SK-N-SH (cell line): ENCODE data around the gene CALHM5. TPM values are rescaled to one million over a fixed set of nuclear protein-coding genes. Genes with fewer than 3 reads are reported as not detected.

Experiments
- CTCF ChIA-PET: fragments of 300-600, 350-600 bp; formaldehyde crosslinking; extraction: SDS; loops from one replicate; lab custom pipeline; 2021; lab: Yijun Ruan, JAX
- POLR2A ChIA-PET: fragments of 350-600 bp; sonication (Branson Sonifier 250); formaldehyde crosslinking; extraction: SDS; loops from one replicate; lab custom pipeline; 2020; ENCODE audit warnings: antibody characterized with exemption, inconsistent platforms; lab: Yijun Ruan, JAX
- DNase-seq: peaks from one replicate; pipeline ENCODE4 v3.0.0; 2012
- H2AFZ ChIP-seq: fragments of 200-600 bp; sonication (generic); 2 replicates; pipeline ENCODE4 v1.8.1; 2016; ENCODE audit warnings: antibody characterized with exemption, mild to moderate bottlenecking, low read depth
- H3F3A ChIP-seq: fragments of 200-600 bp; sonication (generic); replicated peaks from 2 replicates; pipeline ENCODE3; 2016; ENCODE audit warnings: antibody characterized with exemption, mild to moderate bottlenecking; ENCODE audit not compliant: insufficient read depth
- H3K27ac ChIP-seq, 2 experiments: fragments of 200-500 bp in 1 of 2; fragments of 200-600 bp in 1 of 2; sonication (Bioruptor generic) in 1 of 2; sonication (generic), shearing (Covaris generic) in 1 of 2; 2 replicates each; pipeline versions ENCODE4 v1.5.1 to v1.6.1; 2014 to 2016; ENCODE audit warnings: low read depth in 2 of 2, inconsistent platforms in 1 of 2, low read length in 1 of 2, mild to moderate bottlenecking in 1 of 2, mixed read lengths in 1 of 2
- H3K27me3 ChIP-seq: fragments of 200-600 bp; sonication (generic), shearing (Covaris generic); 2 replicates; pipeline ENCODE4 v1.6.1; 2016; ENCODE audit warnings: mixed run types; ENCODE audit not compliant: insufficient read depth
- H3K36me3 ChIP-seq, 2 experiments: fragments of 200-500 bp in 1 of 2; fragments of 200-600 bp in 1 of 2; sonication (Bioruptor generic) in 1 of 2; sonication (generic) in 1 of 2; replicated peaks in 1 of 2; 2 replicates each; pipeline versions ENCODE3 to v1.5.1; 2014 to 2016; ENCODE audit warnings: low read length in 1 of 2, mild to moderate bottlenecking in 1 of 2; ENCODE audit not compliant: insufficient read depth in 2 of 2, control insufficient read depth in 1 of 2
- H3K4me1 ChIP-seq, 2 experiments: fragments of 200-500 bp in 1 of 2; fragments of 200-600 bp in 1 of 2; sonication (Bioruptor generic) in 1 of 2; sonication (generic), shearing (Covaris generic) in 1 of 2; 2 replicates each; pipeline versions ENCODE4 v1.5.1 to v1.6.1; 2014 to 2016; ENCODE audit warnings: low read depth in 1 of 2, low read length in 1 of 2, mixed run types in 1 of 2; ENCODE audit not compliant: insufficient read depth in 2 of 2, control insufficient read depth in 1 of 2
- H3K4me2 ChIP-seq: fragments of 200-600 bp; sonication (generic), shearing (Covaris generic); 2 replicates; pipeline ENCODE4 v1.6.1; 2017; ENCODE audit warnings: mixed run types
- H3K4me3 ChIP-seq, 2 experiments: fragments of 200-500 bp in 1 of 2; fragments of 200-600 bp in 1 of 2; sonication (Bioruptor generic) in 1 of 2; sonication (generic), shearing (Covaris generic) in 1 of 2; 2 replicates each; pipeline versions ENCODE4 v1.5.1 to v1.8.1; 2014 to 2016; ENCODE audit warnings: low read depth in 2 of 2, inconsistent platforms in 1 of 2, low read length in 1 of 2, mild to moderate bottlenecking in 1 of 2, mixed read lengths in 1 of 2, moderate library complexity in 1 of 2
- H3K79me2 ChIP-seq: fragments of 200-600 bp; sonication (generic); 2 replicates; pipeline ENCODE4 v1.8.1; 2017; ENCODE audit warnings: mild to moderate bottlenecking; ENCODE audit not compliant: insufficient read depth
- H3K9ac ChIP-seq: fragments of 200-600 bp; sonication (generic); 2 replicates; pipeline ENCODE4 v1.6.1; 2017; ENCODE audit warnings: mixed run types
- H3K9me2 ChIP-seq: fragments of 200-600 bp; sonication (generic); 2 replicates; pipeline ENCODE4 v1.6.1; 2017; ENCODE audit warnings: mixed run types
- H3K9me3 ChIP-seq: fragments of 200-600 bp; sonication (generic); 2 replicates; pipeline ENCODE4 v1.6.1; 2017; ENCODE audit warnings: mixed run types, mild to moderate bottlenecking, moderate library complexity
- H4K20me1 ChIP-seq: fragments of 200-600 bp; sonication (generic); 2 replicates; pipeline ENCODE4 v1.6.1; 2017; ENCODE audit warnings: mild to moderate bottlenecking, mixed run types; ENCODE audit not compliant: insufficient read depth
- CHD2 ChIP-seq: fragments of 150-350 bp; IDR thresholded peaks from 2 replicates; pipeline ENCODE4 v1.6.1; 2018; ENCODE audit warnings: low read length; ENCODE audit not compliant: partially characterized antibody
- EP300 ChIP-seq, 2 experiments: IDR thresholded peaks; 2 replicates each; pipeline versions ENCODE4 v1.4.0 to v1.6.1; 2012; ENCODE audit warnings: borderline replicate concordance in 1 of 2, low read depth in 1 of 2, low read length in 1 of 2
- FOXJ3 ChIP-seq: sonication (generic); formaldehyde crosslinking; IDR thresholded peaks from 2 replicates; pipeline ENCODE4 v1.5.1; 2020; ENCODE audit warnings: mild to moderate bottlenecking, missing genetic modification reagents
- FOXM1 ChIP-seq: IDR thresholded peaks from 2 replicates; pipeline ENCODE4 v1.4.0; 2012; ENCODE audit warnings: low read depth, mild to moderate bottlenecking
- GABPA ChIP-seq: IDR thresholded peaks from 2 replicates; pipeline ENCODE4 v1.4.0; 2012; ENCODE audit warnings: low read depth, mild to moderate bottlenecking
- GATA2 ChIP-seq: sonication (generic); formaldehyde crosslinking; IDR thresholded peaks from 2 replicates; pipeline ENCODE4 v1.5.0; 2020; ENCODE audit warnings: mild to moderate bottlenecking, missing genetic modification reagents
- JUND ChIP-seq: IDR thresholded peaks from 2 replicates; pipeline ENCODE4 v1.4.0; 2012
- MEF2A ChIP-seq: IDR thresholded peaks from 2 replicates; pipeline ENCODE4 v1.4.0; 2012; ENCODE audit warnings: low read depth, borderline replicate concordance
- NRF1 ChIP-seq: IDR thresholded peaks from 2 replicates; pipeline ENCODE4 v1.6.1; 2012; ENCODE audit warnings: low read depth, mild to moderate bottlenecking, low read length
- RFX5 ChIP-seq: IDR thresholded peaks from 2 replicates; pipeline ENCODE4 v1.6.1; 2012; ENCODE audit warnings: mild to moderate bottlenecking, improper control_type of control experiment, low read length
- RXRA ChIP-seq: IDR thresholded peaks from 2 replicates; pipeline ENCODE4 v1.4.0; 2012; ENCODE audit warnings: low read depth, mild to moderate bottlenecking, borderline replicate concordance
- SIN3A ChIP-seq: IDR thresholded peaks from 2 replicates; pipeline ENCODE4 v1.6.1; 2012; ENCODE audit warnings: low read depth, mild to moderate bottlenecking, low read length, moderate library complexity, borderline replicate concordance
- SMC3 ChIP-seq: IDR thresholded peaks from 2 replicates; pipeline ENCODE4 v1.6.1; 2012; ENCODE audit warnings: low read depth, low read length, improper control_type of control experiment
- TCF12 ChIP-seq: IDR thresholded peaks from 2 replicates; pipeline ENCODE4 v1.4.0; 2012
- TEAD4 ChIP-seq: IDR thresholded peaks from 2 replicates; pipeline ENCODE4 v1.4.0; 2012; ENCODE audit warnings: mild to moderate bottlenecking, borderline replicate concordance; ENCODE audit not compliant: insufficient read depth
- YY1 ChIP-seq: IDR thresholded peaks from 2 replicates; pipeline ENCODE4 v1.4.0; 2012; ENCODE audit warnings: low read depth, mild to moderate bottlenecking
- WGBS: methylation state at CpG from one replicate; pipeline ENCODE4 v1.1.6; 2017; ENCODE audit warnings: low lambda C conversion rate; 5-methylcytosine and 5-hydroxymethylcytosine counted together
- polyA plus RNA-seq, 3 experiments: library from polyadenylated mRNA; depleted of rRNA; stranded (reverse); fragments of >200 nt; gene quantifications; 2 replicates each; pipeline ENCODE4 v1.2.3, GENCODE V29; 2012
- TF ChIP-seq, protein P1 (sequence below): fragments of 150-350 bp; IDR thresholded peaks from 2 replicates; pipeline ENCODE4 v1.6.1; 2016; ENCODE audit warnings: mild to moderate bottlenecking, low read depth, low read length
- TF ChIP-seq, protein P2 (sequence below): IDR thresholded peaks from 2 replicates; pipeline ENCODE4 v1.4.0; 2012; ENCODE audit warnings: low read depth
- TF ChIP-seq, protein P3 (sequence below): IDR thresholded peaks from 2 replicates; pipeline ENCODE4 v1.4.0; 2012; ENCODE audit warnings: low read depth, borderline replicate concordance
- TF ChIP-seq, protein P4 (sequence below): fragments of 200-600 bp; sonication (generic); IDR thresholded peaks from 2 replicates; pipeline ENCODE4 v1.6.1; 2017; ENCODE audit warnings: antibody characterized with exemption, mild to moderate bottlenecking, moderate library complexity
- TF ChIP-seq, protein P5 (sequence below): fragments of 150-350 bp; IDR thresholded peaks from 2 replicates; pipeline ENCODE4 v1.6.1; 2017; ENCODE audit warnings: antibody characterized with exemption, low read length, low read depth, borderline replicate concordance

The CALHM5 gene
- polyA plus RNA-seq, 1 of the 3 experiments (the other 2 are of a cell fraction), result 0.38 TPM

DNA sequence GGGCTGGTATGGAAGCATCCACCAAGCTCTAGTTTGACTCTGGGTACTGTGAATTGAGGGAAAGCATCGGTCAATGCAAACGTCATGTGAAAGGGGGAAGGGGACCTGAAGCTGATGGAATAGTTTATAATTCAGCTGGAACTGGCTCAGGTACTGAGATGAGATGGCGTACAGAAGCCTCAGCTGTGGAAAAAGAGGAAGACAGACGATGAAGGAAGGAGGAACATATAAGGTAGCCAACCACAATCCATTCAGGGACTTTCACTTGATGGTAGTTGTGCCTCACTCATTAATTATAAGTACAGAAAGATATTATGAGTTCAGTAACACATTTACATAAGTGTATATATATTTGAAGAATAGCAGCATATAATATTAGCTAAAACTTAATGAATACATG lies 2.7 kb downstream of the CALHM5 start:
- ChIA-PET CTCF (interaction anchor here (0.7 to 2.2 kb wide), 7 partner anchors 21 to 297 kb away, joined by 3 to 7 read pairs (median 3); partner anchors contain the start of gene RWDD1), POLR2A (no interaction called here)
- H2AFZ ChIP-seq, result no peak overlapping the region
- H3F3A ChIP-seq, result peaks cover 4% of the 10 kb centered on the region
- H3K4me2 ChIP-seq, result no peak overlapping the region
- H3K9ac ChIP-seq, result no peak overlapping the region
- H3K9me2 ChIP-seq, result no peaks in the 10 kb centered on the region
- no peaks in the 10 kb centered on the region for H3K9me3 ChIP-seq
- no peaks in the 10 kb centered on the region for H4K20me1 ChIP-seq
- H3K4me3 ChIP-seq, result no peak overlapping the region
- no peak for DNase-seq
- H3K27ac ChIP-seq, result no peak overlapping the region
- H3K36me3 ChIP-seq, result no peaks in the 10 kb centered on the region
- TF ChIP-seq, protein P1, sequence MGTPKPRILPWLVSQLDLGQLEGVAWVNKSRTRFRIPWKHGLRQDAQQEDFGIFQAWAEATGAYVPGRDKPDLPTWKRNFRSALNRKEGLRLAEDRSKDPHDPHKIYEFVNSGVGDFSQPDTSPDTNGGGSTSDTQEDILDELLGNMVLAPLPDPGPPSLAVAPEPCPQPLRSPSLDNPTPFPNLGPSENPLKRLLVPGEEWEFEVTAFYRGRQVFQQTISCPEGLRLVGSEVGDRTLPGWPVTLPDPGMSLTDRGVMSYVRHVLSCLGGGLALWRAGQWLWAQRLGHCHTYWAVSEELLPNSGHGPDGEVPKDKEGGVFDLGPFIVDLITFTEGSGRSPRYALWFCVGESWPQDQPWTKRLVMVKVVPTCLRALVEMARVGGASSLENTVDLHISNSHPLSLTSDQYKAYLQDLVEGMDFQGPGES, result no peak
- TF ChIP-seq, protein P2, sequence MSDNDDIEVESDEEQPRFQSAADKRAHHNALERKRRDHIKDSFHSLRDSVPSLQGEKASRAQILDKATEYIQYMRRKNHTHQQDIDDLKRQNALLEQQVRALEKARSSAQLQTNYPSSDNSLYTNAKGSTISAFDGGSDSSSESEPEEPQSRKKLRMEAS, result no peak
- TF ChIP-seq MEF2A, result no peak
- no peak for TF ChIP-seq FOXJ3 (CRISPR knock-in tag)
- TF ChIP-seq SMC3, result no peak
- TF ChIP-seq NRF1, result no peak
- no peak for TF ChIP-seq GABPA
- TF ChIP-seq CHD2, result no peak
- no peak for TF ChIP-seq RXRA
- TF ChIP-seq FOXM1, result no peak
- H3K79me2 ChIP-seq, result peaks cover 6% of the 10 kb centered on the region; the same call in 1 of the 2 replicates
- no peaks in the 10 kb centered on the region for H3K27me3 ChIP-seq
- H3K4me1 ChIP-seq, result peaks cover 0 to 16% of the 10 kb centered on the region in 2 experiments; a peak in 3 of 4 replicates
- 86% methylated on average over 4 of the region's 4 CpGs for WGBS

DNA sequence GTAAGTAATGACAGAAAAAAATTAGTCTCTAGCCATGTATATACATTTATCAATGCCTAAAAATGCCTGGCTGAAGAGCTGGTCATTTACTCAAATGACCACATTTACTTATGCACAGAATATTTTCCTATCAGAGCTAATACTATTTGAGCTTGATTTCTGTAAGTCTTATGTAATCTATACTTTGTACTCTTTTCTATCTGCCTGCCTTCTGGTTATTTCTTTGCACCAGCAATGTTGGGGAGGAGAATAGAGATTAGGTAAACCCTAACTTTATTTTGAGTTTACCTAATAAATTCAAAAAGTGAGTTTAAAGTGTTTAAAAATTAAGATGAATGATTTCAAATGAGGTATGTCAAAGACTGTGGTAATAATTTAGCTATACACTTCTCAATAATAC lies 3.7 kb downstream of the CALHM5 start:
- CTCF ChIA-PET, result interaction anchor here (0.7 to 2.2 kb wide), 6 partner anchors 16 to 297 kb away, joined by 3 to 7 read pairs (median 4); no protein-coding TSS in a partner anchor
- H3K9ac ChIP-seq, result no peak overlapping the region
- POLR2A ChIA-PET, result no interaction called here
- TF ChIP-seq, protein P3, sequence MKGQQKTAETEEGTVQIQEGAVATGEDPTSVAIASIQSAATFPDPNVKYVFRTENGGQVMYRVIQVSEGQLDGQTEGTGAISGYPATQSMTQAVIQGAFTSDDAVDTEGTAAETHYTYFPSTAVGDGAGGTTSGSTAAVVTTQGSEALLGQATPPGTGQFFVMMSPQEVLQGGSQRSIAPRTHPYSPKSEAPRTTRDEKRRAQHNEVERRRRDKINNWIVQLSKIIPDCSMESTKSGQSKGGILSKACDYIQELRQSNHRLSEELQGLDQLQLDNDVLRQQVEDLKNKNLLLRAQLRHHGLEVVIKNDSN, result no peak
- no peak for TF ChIP-seq RFX5
- no peak for TF ChIP-seq RXRA
- no peak for TF ChIP-seq EP300 (IDR thresholded peaks at IDR 0.05; ENCODE audit: borderline replicate concordance in 1 of 2, low read depth in 1 of 2, low read length in 1 of 2)
- TF ChIP-seq SIN3A, result no peak
- no peak for TF ChIP-seq FOXJ3 (CRISPR knock-in tag)
- TF ChIP-seq, protein P2, result no peak
- TF ChIP-seq GATA2 (CRISPR knock-in tag), result no peak
- TF ChIP-seq, protein P1, result no peak
- TF ChIP-seq, protein P4, sequence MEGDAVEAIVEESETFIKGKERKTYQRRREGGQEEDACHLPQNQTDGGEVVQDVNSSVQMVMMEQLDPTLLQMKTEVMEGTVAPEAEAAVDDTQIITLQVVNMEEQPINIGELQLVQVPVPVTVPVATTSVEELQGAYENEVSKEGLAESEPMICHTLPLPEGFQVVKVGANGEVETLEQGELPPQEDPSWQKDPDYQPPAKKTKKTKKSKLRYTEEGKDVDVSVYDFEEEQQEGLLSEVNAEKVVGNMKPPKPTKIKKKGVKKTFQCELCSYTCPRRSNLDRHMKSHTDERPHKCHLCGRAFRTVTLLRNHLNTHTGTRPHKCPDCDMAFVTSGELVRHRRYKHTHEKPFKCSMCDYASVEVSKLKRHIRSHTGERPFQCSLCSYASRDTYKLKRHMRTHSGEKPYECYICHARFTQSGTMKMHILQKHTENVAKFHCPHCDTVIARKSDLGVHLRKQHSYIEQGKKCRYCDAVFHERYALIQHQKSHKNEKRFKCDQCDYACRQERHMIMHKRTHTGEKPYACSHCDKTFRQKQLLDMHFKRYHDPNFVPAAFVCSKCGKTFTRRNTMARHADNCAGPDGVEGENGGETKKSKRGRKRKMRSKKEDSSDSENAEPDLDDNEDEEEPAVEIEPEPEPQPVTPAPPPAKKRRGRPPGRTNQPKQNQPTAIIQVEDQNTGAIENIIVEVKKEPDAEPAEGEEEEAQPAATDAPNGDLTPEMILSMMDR, result no peak
- TF ChIP-seq TCF12, result no peak
- TF ChIP-seq, protein P5, sequence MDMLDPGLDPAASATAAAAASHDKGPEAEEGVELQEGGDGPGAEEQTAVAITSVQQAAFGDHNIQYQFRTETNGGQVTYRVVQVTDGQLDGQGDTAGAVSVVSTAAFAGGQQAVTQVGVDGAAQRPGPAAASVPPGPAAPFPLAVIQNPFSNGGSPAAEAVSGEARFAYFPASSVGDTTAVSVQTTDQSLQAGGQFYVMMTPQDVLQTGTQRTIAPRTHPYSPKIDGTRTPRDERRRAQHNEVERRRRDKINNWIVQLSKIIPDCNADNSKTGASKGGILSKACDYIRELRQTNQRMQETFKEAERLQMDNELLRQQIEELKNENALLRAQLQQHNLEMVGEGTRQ, result no peak
- TF ChIP-seq YY1, result no peak
- TF ChIP-seq JUND, result no peak
- no peak for TF ChIP-seq GABPA
- TF ChIP-seq TEAD4, result no peak

More for the DNA sequence above, 3.7 kb downstream of the CALHM5 start:
- Histone ChIP-seq H3F3A (peaks cover 4% of the 10 kb centered on the region), H3K9me3 (no peaks in the 10 kb centered on the region), H3K9me2 (no peaks in the 10 kb centered on the region), H3K36me3 (no peaks in the 10 kb centered on the region), H3K79me2 (peaks cover 6% of the 10 kb centered on the region; the same call in 1 of the 2 replicates), H3K4me2 (no peak overlapping the region), H3K4me1 (peaks cover 0 to 16% of the 10 kb centered on the region in 2 experiments; a peak in 3 of 4 replicates), H4K20me1 (no peaks in the 10 kb centered on the region), H2AFZ (no peak overlapping the region), H3K27me3 (no peaks in the 10 kb centered on the region), H3K27ac (no peak overlapping the region), H3K4me3 (no peak overlapping the region)
- no peak for DNase-seq
